Measurements from ENCODE around the gene CBLN1.

GRCh38 chr16:49330562-49331201 is 49.0 kb upstream of the CBLN1 start:
- TF ChIP-seq CTCF (IDR thresholded peaks at IDR 0.05) = no peak
- TF ChIP-seq POLR2A (IDR thresholded peaks at IDR 0.05) = no peak
- TF ChIP-seq EP300 (IDR thresholded peaks at IDR 0.05) = no peak
